Suprapubic skin (tissue), 4 donors: ENCODE measurements around the gene RTF2. TPM values are rescaled to one million over a fixed set of nuclear protein-coding genes. Genes with fewer than 3 reads are reported as not detected.
"Not testable (repeated sequence)": the region's sequence is repeated elsewhere in the genome, so short reads cannot be mapped to it uniquely, and the experiment has no call there.

Experiments used
- DNase-seq, 2 donors: peaks; one replicate each; pipeline ENCODE4 v3.0.0-alpha.2; 2019; ENCODE audit warnings: low spot score in 2 of 2
- H3K27ac ChIP-seq: fragments of 200-600 bp; sonication (generic); one replicate; pipeline ENCODE4 v1.5.1; 2019
- H3K27me3 ChIP-seq: fragments of 200-600 bp; sonication (generic); one replicate; pipeline ENCODE4 v1.5.1; 2019
- H3K36me3 ChIP-seq: fragments of 200-600 bp; sonication (generic); one replicate; pipeline ENCODE4 v1.5.1; 2019
- H3K4me1 ChIP-seq: fragments of 200-600 bp; sonication (generic); one replicate; pipeline ENCODE4 v1.5.1; 2019
- H3K4me3 ChIP-seq: fragments of 200-600 bp; sonication (generic); one replicate; pipeline ENCODE4 v1.5.1; 2019; ENCODE audit warnings: mild to moderate bottlenecking
- H3K9me3 ChIP-seq: fragments of 200-600 bp; sonication (generic); one replicate; pipeline ENCODE4 v1.5.1; 2019
- CTCF ChIP-seq, 2 donors: fragments of 200-600 bp in 1 of 2; fragments of 450-650 bp in 1 of 2; sonication (generic) in 1 of 2; IDR thresholded peaks; one replicate each; pipeline ENCODE4 v1.5.1; 2016 to 2019; ENCODE audit warnings: antibody characterized with exemption in 2 of 2, mild to moderate bottlenecking in 1 of 2, moderate library complexity in 1 of 2
- EP300 ChIP-seq: sonication (generic); formaldehyde crosslinking; IDR thresholded peaks from one replicate; pipeline ENCODE4 v1.6.1; 2017; ENCODE audit warnings: antibody characterized with exemption
- POLR2A ChIP-seq, 2 donors: fragments of 450-650 bp; IDR thresholded peaks; one replicate each; pipeline ENCODE4 v1.6.1; 2017; ENCODE audit warnings: antibody characterized with exemption in 2 of 2, mild to moderate bottlenecking in 2 of 2, moderate library complexity in 2 of 2
- POLR2AphosphoS5 ChIP-seq, 3 donors: sonication (generic); formaldehyde crosslinking; IDR thresholded peaks; one replicate each; pipeline ENCODE4 v1.6.1; 2017; ENCODE audit warnings: antibody characterized with exemption in 3 of 3
- WGBS: methylation state at CpG from one replicate; pipeline ENCODE4 v1.1.5; 2018; 5-methylcytosine and 5-hydroxymethylcytosine counted together
- total RNA-seq, 4 donors: library from RNA; depleted of rRNA; stranded (reverse); fragments of >200 nt; gene quantifications; one replicate each; pipeline ENCODE4 v1.1.0, GENCODE V29; 2016

RTF2 gene
- total RNA-seq, 4 donors from 2014 or later, result 42.9 to 57.0 (median 47.0) TPM

- Histone ChIP-seq H3K9me3 (no peaks in the 10 kb centered on the region), H3K36me3 (no peaks in the 10 kb centered on the region), H3K27me3 (no peaks in the 10 kb centered on the region), H3K27ac (no peak overlapping the region), H3K4me1 (peaks cover 22% of the 10 kb centered on the region), H3K4me3 (no peak overlapping the region)
- TF ChIP-seq POLR2A (IDR thresholded peaks at IDR 0.05) (no peak), CTCF (IDR thresholded peaks at IDR 0.05) (no peak), POLR2AphosphoS5 (IDR thresholded peaks at IDR 0.05) (no peak), EP300 (no peak)
- 76% methylated on average over 8 of the region's 8 CpGs for WGBS
- no peak for DNase-seq
Observed at GRCh38 chr20:56552911-56553629, 84.6 kb downstream of the RTF2 start.

- WGBS, result 1% methylated on average over 4 of the region's 4 CpGs
- DNase-seq, result no peak
- no peaks in the 10 kb centered on the region for H3K27me3 ChIP-seq
- H3K9me3 ChIP-seq, result no peaks in the 10 kb centered on the region
- no peaks in the 10 kb centered on the region for H3K36me3 ChIP-seq
- no peak overlapping the region for H3K27ac ChIP-seq
- TF ChIP-seq POLR2AphosphoS5 (IDR thresholded peaks at IDR 0.05), result peak in 2 of 3 donors; percentile 12 to 26
- TF ChIP-seq CTCF (IDR thresholded peaks at IDR 0.05), result peak; percentile 3 to 24
- TF ChIP-seq EP300, result no peak
- no peak for TF ChIP-seq POLR2A (IDR thresholded peaks at IDR 0.05)
- peaks cover 34% of the 10 kb centered on the region for H3K4me1 ChIP-seq
- no peak overlapping the region for H3K4me3 ChIP-seq
Observed at GRCh38 chr20:56554869-56555268, 86.4 kb downstream of the RTF2 start.

GRCh38 chr20:56558968-56559367 is 90.5 kb downstream of the RTF2 start:
- H3K36me3 ChIP-seq, result no peaks in the 10 kb centered on the region
- DNase-seq, result no peak
- TF ChIP-seq CTCF (IDR thresholded peaks at IDR 0.05) (no peak), EP300 (no peak), POLR2A (IDR thresholded peaks at IDR 0.05) (no peak), POLR2AphosphoS5 (IDR thresholded peaks at IDR 0.05) (no peak)
- no peak overlapping the region for H3K4me3 ChIP-seq
- no peaks in the 10 kb centered on the region for H3K27me3 ChIP-seq
- 54% methylated on average over 6 of the region's 6 CpGs for WGBS
- H3K27ac ChIP-seq, result no peak overlapping the region
- no peaks in the 10 kb centered on the region for H3K9me3 ChIP-seq
- H3K4me1 ChIP-seq, result peaks cover 31% of the 10 kb centered on the region

- DNase-seq, H3K4me3 ChIP-seq, H3K27ac ChIP-seq, H3K9me3 ChIP-seq, H3K36me3 ChIP-seq, H3K27me3 ChIP-seq: not testable (repeated sequence)
- WGBS, result 95% methylated on average over 6 of the region's 6 CpGs
- peaks cover 15% of the 10 kb centered on the region for H3K4me1 ChIP-seq
Observed at GRCh38 chr20:56564526-56564925, 96.1 kb downstream of the RTF2 start.

- DNase-seq, result no peak
- H3K9me3 ChIP-seq, result no peaks in the 10 kb centered on the region
- TF ChIP-seq EP300 (no peak), POLR2A (IDR thresholded peaks at IDR 0.05) (no peak), CTCF (IDR thresholded peaks at IDR 0.05) (no peak), POLR2AphosphoS5 (IDR thresholded peaks at IDR 0.05) (no peak)
- WGBS, result 87% methylated on average over 4 of the region's 4 CpGs
- H3K27ac ChIP-seq, result no peak overlapping the region
- H3K4me1 ChIP-seq, result peaks cover 10% of the 10 kb centered on the region
- H3K36me3 ChIP-seq, result no peaks in the 10 kb centered on the region
- no peaks in the 10 kb centered on the region for H3K27me3 ChIP-seq
- no peak overlapping the region for H3K4me3 ChIP-seq
Observed at GRCh38 chr20:56565511-56565910, 97.1 kb downstream of the RTF2 start.

GRCh38 chr20:56566621-56567020 is 98.2 kb downstream of the RTF2 start:
- H3K27me3 ChIP-seq, result no peaks in the 10 kb centered on the region
- TF ChIP-seq POLR2A (IDR thresholded peaks at IDR 0.05) (no peak), EP300 (no peak), POLR2AphosphoS5 (IDR thresholded peaks at IDR 0.05) (no peak), CTCF (IDR thresholded peaks at IDR 0.05) (no peak)
- H3K36me3 ChIP-seq, result no peaks in the 10 kb centered on the region
- no peaks in the 10 kb centered on the region for H3K9me3 ChIP-seq
- DNase-seq, result no peak
- no peak overlapping the region for H3K4me3 ChIP-seq
- 54% methylated on average over 3 of the region's 3 CpGs for WGBS
- peaks cover 10% of the 10 kb centered on the region for H3K4me1 ChIP-seq
- no peak overlapping the region for H3K27ac ChIP-seq
